ENCODE results near the gene TMEM233. TPM values are rescaled to one million over a fixed set of nuclear protein-coding genes. Genes with fewer than 3 reads are reported as not detected.

Gene TMEM233
- total and polyA plus RNA-seq, 2 of the 8 experiments (the other 6 are each of a cell fraction or from before 2014, with no cell fraction given), result 0.09 TPM

- H3K14ac ChIP-seq (ENCODE audit: insufficient read length), result no peak overlapping the region
- TF ChIP-seq TEAD4 (IDR thresholded peaks at IDR 0.05; ENCODE audit: low read depth, low read length) (no peak), ATF3 (IDR thresholded peaks at IDR 0.05; ENCODE audit: insufficient read depth, low read depth, low read length) (no peak), POU5F1 (IDR thresholded peaks at IDR 0.05; ENCODE audit: low read depth, low read length) (no peak), CHD1 (IDR thresholded peaks at IDR 0.05; ENCODE audit: low read depth, low read length) (no peak), NANOG (IDR thresholded peaks at IDR 0.05; ENCODE audit: insufficient read depth, low read depth, low read length, poor library complexity, severe bottlenecking) (no peak), HDAC2 (IDR thresholded peaks at IDR 0.05; ENCODE audit: borderline replicate concordance in 1 of 2, low read depth in 2 of 2, low read length in 2 of 2) (no peak), SP1 (IDR thresholded peaks at IDR 0.05; ENCODE audit: low read depth, low read length) (no peak), CTBP2 (IDR thresholded peaks at IDR 0.05; ENCODE audit: borderline replicate concordance, insufficient read depth, insufficient read length, low read length) (no peak), SUZ12 (IDR thresholded peaks at IDR 0.05; ENCODE audit: low read length) (no peak), HDAC6 (IDR thresholded peaks at IDR 0.05; ENCODE audit: low read depth, low read length) (no peak), BCL11A (IDR thresholded peaks at IDR 0.05; ENCODE audit: low read depth in 2 of 2, low read length in 2 of 2) (no peak), FOSL1 (IDR thresholded peaks at IDR 0.05; ENCODE audit: insufficient read depth, low read depth, low read length) (no peak), TBP (IDR thresholded peaks at IDR 0.05; ENCODE audit: low read depth, low read length) (no peak), SP4 (IDR thresholded peaks at IDR 0.05; ENCODE audit: low read length) (no peak)
These were observed 36.7 kb upstream of the TMEM233 start for GRCh38 chr12:119556854-119557253.

More at GRCh38 chr12:119556854-119557253, 36.7 kb upstream of the TMEM233 start:
- H3K9me3 ChIP-seq (ENCODE audit: insufficient read depth in 2 of 2, low read depth in 1 of 2, low read length in 1 of 2), result no peaks in the 10 kb centered on the region
- H3K79me2 ChIP-seq (ENCODE audit: control insufficient read depth in 1 of 2, insufficient read depth in 2 of 2, low read length in 2 of 2), result no peaks in the 10 kb centered on the region
- no peak overlapping the region for H2BK12ac ChIP-seq (ENCODE audit: low read depth, low read length)
- no peak overlapping the region for H2BK20ac ChIP-seq (ENCODE audit: low read length)
- H2BK5ac ChIP-seq (ENCODE audit: low read depth, low read length), result no peak overlapping the region
- no peak overlapping the region for H4K91ac ChIP-seq (replicated peaks; ENCODE audit: insufficient read length, low read length)
- no peaks in the 10 kb centered on the region for H3K4me1 ChIP-seq (replicated peaks in 1 of 4; ENCODE audit: control insufficient read depth in 3 of 4, insufficient read depth in 4 of 4, low read length in 3 of 4)
- no peak for FAIRE-seq
- no peak overlapping the region for H3K18ac ChIP-seq (ENCODE audit: extremely low read depth, low read length)
- H2BK120ac ChIP-seq (replicated peaks; ENCODE audit: low read depth, low read length), result no peak overlapping the region
- H3K36me3 ChIP-seq (ENCODE audit: control insufficient read depth in 2 of 4, insufficient read depth in 4 of 4, low read length in 3 of 4), result no peaks in the 10 kb centered on the region
- no peak overlapping the region for H4K8ac ChIP-seq (ENCODE audit: extremely low read depth, insufficient read depth, low read length)
- H3K79me1 ChIP-seq (ENCODE audit: low read depth, low read length), result no peaks in the 10 kb centered on the region
- CTCF ChIA-PET (ENCODE audit: partially characterized antibody), result interaction anchor here (0.6 to 2.4 kb wide), 2 partner anchors 12 to 47 kb away, joined by 3 to 10 read pairs; no protein-coding TSS in a partner anchor
- 68% methylated on average over 1 of the region's 1 CpG; no CpG with 5 or more reads in 1 of the 2 experiments for WGBS, 2 experiments (ENCODE audit: extremely low coverage in 1 of 2, insufficient coverage in 1 of 2, insufficient read length in 1 of 2, insufficient replicate concordance in 2 of 2, low coverage in 1 of 2, low lambda C conversion rate in 2 of 2, missing lambda C conversion rate in 1 of 2)
- H2AFZ ChIP-seq (ENCODE audit: low read length), result no peak overlapping the region
- no peak overlapping the region for H3K27ac ChIP-seq (ENCODE audit: low read depth, low read length)
- no peak overlapping the region for H2AK5ac ChIP-seq (ENCODE audit: low read depth, low read length)
- H3K9ac ChIP-seq (replicated peaks in 1 of 4; ENCODE audit: extremely low read depth in 1 of 4, low read depth in 3 of 4, low read length in 3 of 4), result no peak overlapping the region
- no peaks in the 10 kb centered on the region for H4K20me1 ChIP-seq (replicated peaks in 1 of 2; ENCODE audit: control insufficient read depth in 1 of 2, insufficient read depth in 2 of 2, low read length in 2 of 2)
- H4K5ac ChIP-seq (ENCODE audit: insufficient read length, low read depth, low read length), result no peak overlapping the region
- no peak overlapping the region for H3K4me2 ChIP-seq (ENCODE audit: insufficient read depth in 1 of 2, low read depth in 2 of 2, low read length in 2 of 2)
- no peak overlapping the region for H2BK15ac ChIP-seq (ENCODE audit: low read length)
- no peak for DNase-seq (ENCODE audit: low read depth in 1 of 2, low spot score in 2 of 2)
- H3K4ac ChIP-seq (replicated peaks; ENCODE audit: insufficient read length, low read depth, low read length), result no peak overlapping the region
- H3K27me3 ChIP-seq (replicated peaks in 1 of 4; ENCODE audit: control insufficient read depth in 3 of 4, extremely low read depth in 1 of 4, insufficient read depth in 3 of 4, low read length in 3 of 4), result no peaks in the 10 kb centered on the region
- H3K23me2 ChIP-seq (ENCODE audit: low read depth, low read length), result no peaks in the 10 kb centered on the region
- no peak overlapping the region for H3K56ac ChIP-seq (replicated peaks; ENCODE audit: insufficient read length, low read depth, low read length)
- no peak overlapping the region for H3K23ac ChIP-seq (ENCODE audit: insufficient read length)
- H3K4me3 ChIP-seq (ENCODE audit: extremely low read depth in 1 of 4, insufficient read depth in 2 of 4, low read depth in 3 of 4, low read length in 4 of 4), result no peak overlapping the region
- POLR2A ChIA-PET (ENCODE audit: partially characterized antibody), result no interaction called here
